Esophagus muscularis mucosa (tissue), 4 donors: ENCODE results near the gene MALAT1. TPM values are rescaled to one million over a fixed set of nuclear protein-coding genes. Genes with fewer than 3 reads are reported as not detected.
A peak's percentile ranks its signal among the peaks of the same experiment; 100 is the strongest.

Source experiments
- DNase-seq: peaks from one replicate; pipeline ENCODE4 v3.0.0-alpha.2; 2017; ENCODE audit errors: extremely low spot score
- H3K27ac ChIP-seq, 4 donors: fragments of 200-600 bp; sonication (generic); replicated peaks in 1 of 4; 1 replicate in 3 of 4; 2 replicates in 1 of 4; pipeline ENCODE4 v1.5.1; 2016 to 2019; ENCODE audit warnings: mild to moderate bottlenecking in 1 of 4
- H3K27me3 ChIP-seq, 4 donors: fragments of 200-600 bp; sonication (generic); one replicate each; pipeline versions ENCODE4 v1.5.1 to v1.6.0; 2016 to 2019
- H3K36me3 ChIP-seq, 4 donors: fragments of 200-600 bp; sonication (generic); one replicate each; pipeline ENCODE4 v1.5.1; 2016 to 2019
- H3K4me1 ChIP-seq, 4 donors: fragments of 200-600 bp; sonication (generic); one replicate each; pipeline ENCODE4 v1.5.1; 2016 to 2019
- H3K4me3 ChIP-seq, 4 donors: fragments of 200-600 bp; sonication (generic); 1 replicate in 2 of 4; 2 replicates in 2 of 4; pipeline ENCODE4 v1.5.1; 2016 to 2019; ENCODE audit warnings: mild to moderate bottlenecking in 4 of 4, moderate library complexity in 1 of 4
- H3K9me3 ChIP-seq, 4 donors: fragments of 200-600 bp; sonication (generic); 1 replicate in 3 of 4; 2 replicates in 1 of 4; pipeline ENCODE4 v1.5.1; 2016 to 2019
- CTCF ChIP-seq, 3 experiments: fragments of 200-600 bp in 2 of 3; fragments of 450-650 bp in 1 of 3; sonication (generic) in 2 of 3; IDR thresholded peaks; one replicate each; pipeline ENCODE4 v1.5.1; 2017 to 2019; ENCODE audit warnings: antibody characterized with exemption in 3 of 3, mild to moderate bottlenecking in 2 of 3, moderate library complexity in 1 of 3
- EP300 ChIP-seq: sonication (generic); formaldehyde crosslinking; IDR thresholded peaks from one replicate; pipeline ENCODE4 v1.6.1; 2017; ENCODE audit warnings: antibody characterized with exemption
- POLR2A ChIP-seq: fragments of 450-650 bp; IDR thresholded peaks from one replicate; pipeline ENCODE4 v1.6.1; 2017; ENCODE audit warnings: antibody characterized with exemption, moderate library complexity, mild to moderate bottlenecking, low read depth
- POLR2AphosphoS5 ChIP-seq, 2 donors: sonication (generic); formaldehyde crosslinking; IDR thresholded peaks; one replicate each; pipeline ENCODE4 v1.6.1; 2017; ENCODE audit warnings: antibody characterized with exemption in 2 of 2
- WGBS: methylation state at CpG from one replicate; pipeline ENCODE4 v1.1.5; 2018; 5-methylcytosine and 5-hydroxymethylcytosine counted together
- intact Hi-C: fragments of 100-400 bp; cut with DNase I; formaldehyde crosslinking; loops from one replicate; pipeline ENCODE4 v1.15.1; 2023
- total RNA-seq, 4 donors: library from RNA; depleted of rRNA; stranded (reverse); fragments of >200 nt; gene quantifications; one replicate each; pipeline versions ENCODE4 v1.1.0 to v1.2.1, GENCODE V29; 2016

The MALAT1 gene
- total RNA-seq, 4 donors from 2014 or later = 2,724 to 15,405 (median 5,373) TPM

- Histone ChIP-seq H3K36me3 (no peaks in the 10 kb centered on the region), H3K27me3 (no peaks in the 10 kb centered on the region), H3K4me3 (peak overlapping the region in 2 of 4 donors; percentile 6 to 24), H3K4me1 (peaks cover 94 to 98% (median 98%) of the 10 kb centered on the region in 4 donors), H3K27ac (peak overlapping the region; percentile 95 to 99 (median 98)), H3K9me3 (no peaks in the 10 kb centered on the region)
- WGBS = 46% methylated on average over 10 of the region's 17 CpGs
- no peak for DNase-seq
- TF ChIP-seq POLR2AphosphoS5 (IDR thresholded peaks at IDR 0.05) (peak in 1 of 2 donors; percentile 87), CTCF (IDR thresholded peaks at IDR 0.05) (no peak), EP300 (peak; percentile 73), POLR2A (no peak)
- intact Hi-C loops = no loop called here
Measured at GRCh38 chr11:65491614-65492386, 7.0 kb upstream of the MALAT1 start.

- DNase-seq = no peak
- Histone ChIP-seq H3K27ac (peak overlapping the region; percentile 95 to 99 (median 98)), H3K36me3 (no peaks in the 10 kb centered on the region), H3K9me3 (no peaks in the 10 kb centered on the region), H3K27me3 (no peaks in the 10 kb centered on the region), H3K4me1 (peaks cover 91 to 98% (median 96%) of the 10 kb centered on the region in 4 donors), H3K4me3 (peak overlapping the region in 3 of 4 donors; percentile 6 to 28 (median 23))
- intact Hi-C loops = no loop called here
- no peak for TF ChIP-seq EP300
- WGBS = 29% methylated on average over 3 of the region's 4 CpGs
Measured at GRCh38 chr11:65492387-65492636, 6.5 kb upstream of the MALAT1 start.

GRCh38 chr11:65492637-65493366 lies 6.0 kb upstream of the MALAT1 start:
- Histone ChIP-seq H3K4me3 (peak overlapping the region; percentile 6 to 28 (median 20)), H3K4me1 (peaks cover 90 to 95% (median 94%) of the 10 kb centered on the region in 4 donors), H3K27me3 (no peaks in the 10 kb centered on the region), H3K27ac (peak overlapping the region; percentile 95 to 99 (median 98)), H3K36me3 (no peaks in the 10 kb centered on the region), H3K9me3 (no peaks in the 10 kb centered on the region)
- DNase-seq = no peak
- TF ChIP-seq POLR2AphosphoS5 (IDR thresholded peaks at IDR 0.05) (peak in 1 of 2 donors; percentile 88), POLR2A (peak; percentile 19), CTCF (IDR thresholded peaks at IDR 0.05) (no peak), EP300 (peak; percentile 56)
- 16% methylated on average over 6 of the region's 6 CpGs for WGBS
- intact Hi-C loops = no loop called here

- no peaks in the 10 kb centered on the region for H3K27me3 ChIP-seq
- peaks cover 82 to 93% (median 86%) of the 10 kb centered on the region in 4 donors for H3K4me1 ChIP-seq
- 46% methylated on average over 12 of the region's 12 CpGs for WGBS
- H3K36me3 ChIP-seq = no peaks in the 10 kb centered on the region
- no peaks in the 10 kb centered on the region for H3K9me3 ChIP-seq
- peak overlapping the region; percentile 95 to 99 (median 98) for H3K27ac ChIP-seq
- intact Hi-C loops = no loop called here
- no peak for DNase-seq
- TF ChIP-seq CTCF (IDR thresholded peaks at IDR 0.05) (no peak), EP300 (peak; percentile 48), POLR2AphosphoS5 (IDR thresholded peaks at IDR 0.05) (peak in 1 of 2 donors; percentile 94), POLR2A (peak; percentile 54)
- peak overlapping the region; percentile 6 to 28 (median 20) for H3K4me3 ChIP-seq
Measured at GRCh38 chr11:65493367-65494176, 5.3 kb upstream of the MALAT1 start.
